T follicular helper cell (primary cell): ENCODE results near the gene IL20.

ENCODE experiments used
- DNase-seq: peaks from one replicate; pipeline ENCODE4 v3.0.0-alpha.2; 2020; ENCODE audit warnings: low read depth

The IL20 gene

DNA sequence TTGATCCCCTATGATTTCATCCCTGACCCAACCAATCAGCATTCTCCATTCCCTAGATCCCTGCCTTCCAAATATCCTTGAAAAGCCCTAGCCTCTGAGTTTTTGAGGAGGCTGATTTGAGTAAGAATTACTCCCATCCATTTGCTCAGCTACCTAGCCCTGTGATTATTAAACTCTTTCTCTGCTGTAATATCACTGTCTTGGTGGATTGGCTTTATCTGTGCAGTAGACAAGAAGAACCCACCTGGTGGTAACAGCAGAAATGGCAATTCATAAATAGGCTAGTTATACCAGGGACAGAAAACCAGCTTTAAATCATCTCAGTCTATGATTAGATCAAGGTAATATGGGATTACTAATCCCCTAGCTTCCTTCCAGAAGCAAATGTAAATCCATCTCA lies 13.0 kb downstream of the IL20 start:
- no peak for DNase-seq

DNA sequence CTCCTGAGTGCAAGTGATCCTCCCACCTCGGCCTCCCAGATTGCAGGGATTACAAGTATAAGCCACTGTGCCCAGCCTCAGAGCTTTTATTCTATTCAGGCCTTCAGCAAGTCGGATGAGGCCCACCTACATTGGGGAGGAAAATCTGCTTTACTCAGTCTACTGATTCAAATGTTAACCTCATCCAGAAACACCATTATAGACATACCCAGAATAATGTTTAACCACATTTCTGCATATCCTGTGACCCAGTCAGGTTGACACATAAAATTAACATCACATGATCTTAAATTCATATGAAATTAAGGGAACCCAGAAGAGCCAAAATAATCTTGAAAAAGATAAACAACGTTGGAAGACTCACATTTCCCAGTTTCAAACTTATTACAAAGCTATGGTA lies 14.9 kb downstream of the IL20 start:
- DNase-seq: no peak

DNA sequence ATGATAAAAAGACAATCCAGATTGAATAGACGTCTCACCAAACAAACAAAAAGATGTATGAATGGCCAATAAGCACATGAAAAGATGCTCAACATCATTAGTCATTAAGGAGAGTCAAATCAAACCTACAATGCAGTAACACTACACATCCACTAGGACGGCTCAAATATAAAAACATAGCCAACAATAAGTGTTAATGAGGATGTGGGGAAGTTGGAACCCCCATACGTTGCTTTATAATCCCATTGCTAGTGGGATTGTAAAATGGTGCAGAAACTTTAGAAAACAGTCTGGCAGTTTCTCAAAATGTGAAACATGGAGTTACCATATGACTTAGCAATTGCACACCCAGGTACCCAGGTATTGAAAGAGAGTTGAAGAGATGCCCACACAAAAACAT lies 17.1 kb downstream of the IL20 start:
- DNase-seq: no peak

DNA sequence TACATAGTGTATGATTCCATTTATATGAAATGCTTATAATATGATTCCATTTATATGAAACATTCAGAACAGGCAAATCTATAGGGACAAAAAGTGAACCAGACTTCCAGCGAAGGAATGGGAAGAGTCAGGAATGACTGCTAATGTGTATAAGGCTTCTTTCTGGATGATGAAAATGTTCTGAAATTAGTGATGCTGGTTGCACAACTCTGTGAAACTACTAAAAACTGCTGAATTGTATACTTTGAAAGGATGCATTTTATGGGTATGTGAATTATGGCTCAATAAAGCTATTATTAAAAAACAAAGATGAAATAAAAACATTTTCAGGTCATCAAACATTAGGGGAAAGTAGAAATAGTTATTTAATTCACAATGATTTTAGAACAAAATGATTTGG lies 17.7 kb downstream of the IL20 start:
- no peak for DNase-seq

DNA sequence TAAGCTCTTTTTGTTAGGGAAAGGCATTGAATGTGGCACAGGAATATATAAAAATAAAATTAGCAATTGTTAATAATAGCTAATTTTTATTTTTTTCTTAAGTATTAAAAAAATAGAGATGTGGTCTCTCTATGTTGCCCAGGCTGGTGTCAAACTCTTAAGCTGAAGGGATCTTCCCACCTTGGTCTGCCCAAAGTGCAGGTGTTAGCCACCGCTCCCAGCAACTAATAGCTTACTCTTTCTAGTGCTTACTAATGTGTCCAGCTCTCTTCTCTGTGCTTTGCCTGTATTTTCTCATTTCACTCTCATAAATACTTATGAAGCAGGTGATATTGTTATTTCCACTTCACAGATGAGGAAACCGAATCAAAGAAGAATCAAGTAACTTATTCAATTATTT lies 18.5 kb downstream of the IL20 start:
- no peak for DNase-seq

DNA sequence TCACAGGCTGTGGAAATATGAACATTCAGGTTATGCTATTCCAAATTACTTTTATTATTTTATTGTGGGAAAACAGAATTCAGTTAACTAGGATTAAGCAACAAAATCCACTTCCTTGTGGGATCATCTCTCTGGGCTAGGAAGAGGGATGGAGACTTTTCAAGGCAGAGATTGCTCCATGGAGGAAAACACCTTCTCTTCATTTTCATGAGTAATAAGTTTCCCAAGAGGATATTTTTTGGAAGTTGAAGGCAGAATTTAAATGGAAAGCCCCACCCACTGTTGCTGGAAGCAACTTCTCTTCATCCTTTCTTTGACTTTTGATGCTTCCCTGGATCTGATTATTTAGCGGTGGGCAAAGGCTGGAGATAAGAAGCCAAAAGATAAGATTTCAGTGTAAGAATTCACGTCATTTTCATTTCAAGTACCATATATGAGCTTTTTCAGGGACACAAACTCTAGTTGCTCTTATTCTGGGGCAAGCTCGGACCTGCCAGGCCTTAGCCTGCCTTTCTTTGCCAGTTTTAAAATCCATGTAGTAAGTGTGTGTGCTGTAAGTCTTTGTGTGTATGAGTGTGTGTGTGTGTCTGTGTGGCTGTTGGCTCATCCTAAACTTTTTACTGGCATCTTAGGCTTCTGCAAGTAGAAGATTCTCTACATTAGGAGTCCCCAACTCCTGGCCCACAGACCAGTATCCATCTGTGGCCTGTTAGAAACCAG lies 20.1 kb downstream of the IL20 start:
- DNase-seq: no peak

DNA sequence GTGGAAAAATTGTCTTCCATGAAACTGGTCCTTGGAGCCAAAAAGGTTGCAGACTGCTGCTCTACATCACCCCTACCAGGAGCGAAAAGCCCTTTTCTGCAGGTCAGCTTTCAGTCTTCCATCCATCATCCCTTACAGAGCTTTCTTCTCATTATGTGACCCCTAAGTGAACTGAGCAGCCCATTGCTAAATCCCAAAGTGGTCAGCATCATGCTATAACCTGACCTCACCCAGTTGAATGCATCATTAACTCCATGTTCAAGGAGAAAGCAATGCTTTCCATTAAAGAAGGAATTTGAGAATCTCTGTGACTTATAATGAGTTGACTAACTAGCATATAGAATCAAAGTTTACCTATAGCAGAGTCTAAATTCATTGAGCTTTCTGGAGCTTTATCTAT lies 21.4 kb downstream of the IL20 start:
- DNase-seq: no peak

DNA sequence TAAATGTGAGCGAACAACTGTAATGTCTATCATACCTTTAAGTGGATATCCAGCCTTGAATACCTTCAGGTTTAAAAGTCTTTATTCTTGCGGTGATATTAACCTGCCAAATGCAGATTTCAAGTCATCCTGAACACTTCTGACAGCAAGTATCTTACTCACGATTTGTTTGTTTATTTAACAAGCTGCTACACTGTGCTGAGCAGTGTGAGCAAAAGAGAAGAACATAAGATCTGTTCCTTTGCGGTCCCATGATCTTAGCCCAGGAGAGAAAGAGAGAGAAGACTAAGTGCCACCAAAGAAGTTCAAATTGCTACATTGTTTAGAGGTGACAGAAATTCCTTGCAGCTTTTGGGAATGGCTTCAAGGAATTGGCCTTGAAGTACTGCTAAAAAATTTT lies 22.3 kb downstream of the IL20 start:
- no peak for DNase-seq

DNA sequence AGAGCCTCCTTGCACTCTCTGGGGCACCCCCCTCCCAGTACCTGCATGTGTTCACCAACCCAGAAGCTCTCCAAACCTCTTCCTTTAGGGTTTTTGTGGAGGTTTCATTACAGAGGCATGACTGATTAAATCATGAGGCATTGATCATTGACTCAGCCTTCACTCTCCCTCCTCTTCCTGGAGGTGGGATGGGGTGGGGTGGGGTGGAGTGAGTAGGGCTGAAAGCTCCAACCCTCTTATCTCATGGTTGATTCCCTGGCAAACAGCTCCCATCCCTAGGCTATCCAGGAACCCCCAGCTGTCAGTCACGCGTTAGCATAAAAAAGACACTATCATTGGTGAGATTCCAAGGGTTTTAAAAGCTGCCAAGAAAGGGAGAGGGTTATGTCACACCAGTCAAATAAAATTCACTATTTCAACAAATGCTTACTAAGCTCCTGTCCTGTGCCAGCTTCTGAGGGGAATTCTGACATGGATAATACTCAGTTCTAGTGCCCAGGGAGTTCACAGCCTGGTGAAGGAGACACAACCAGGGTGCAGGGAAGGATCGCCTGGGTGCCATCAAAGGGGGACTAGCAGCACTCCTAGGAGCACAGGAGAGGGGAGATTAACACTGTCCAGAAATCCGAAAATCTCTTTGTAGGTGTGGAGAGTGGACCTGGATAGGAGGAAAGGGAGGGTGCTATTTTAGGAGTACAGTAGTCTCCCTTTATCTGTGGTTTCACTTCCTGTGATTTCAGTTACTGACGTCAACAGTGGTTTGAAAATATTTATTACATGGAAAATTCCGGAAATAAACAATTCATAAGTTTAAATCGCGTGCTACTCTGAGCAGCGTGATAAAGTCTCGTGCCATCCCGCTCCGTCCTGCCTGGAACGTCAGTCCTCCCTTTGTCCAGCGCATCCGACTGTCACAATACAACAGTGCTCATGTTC lies 25.0 kb downstream of the IL20 start:
- no peak for DNase-seq

DNA sequence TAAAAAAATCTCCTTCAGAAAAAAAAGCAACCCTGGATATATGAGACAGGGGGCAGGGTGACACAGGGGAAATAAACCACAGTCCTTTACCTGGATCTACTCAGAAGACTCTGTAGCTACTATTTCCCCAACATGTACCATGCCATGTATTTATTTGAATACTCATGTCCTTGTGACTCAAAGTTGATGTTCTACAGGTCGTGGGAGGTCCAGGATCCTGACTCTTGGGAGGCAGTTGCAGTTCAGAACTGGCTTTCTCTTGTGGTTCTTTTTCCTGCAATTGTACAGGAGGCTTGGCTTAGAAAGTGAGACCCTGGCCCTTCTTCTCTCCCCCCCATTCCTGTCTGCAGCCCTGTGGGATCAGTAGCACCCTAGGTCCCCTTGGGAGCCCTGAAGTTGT lies 26.0 kb downstream of the IL20 start:
- DNase-seq: no peak

DNA sequence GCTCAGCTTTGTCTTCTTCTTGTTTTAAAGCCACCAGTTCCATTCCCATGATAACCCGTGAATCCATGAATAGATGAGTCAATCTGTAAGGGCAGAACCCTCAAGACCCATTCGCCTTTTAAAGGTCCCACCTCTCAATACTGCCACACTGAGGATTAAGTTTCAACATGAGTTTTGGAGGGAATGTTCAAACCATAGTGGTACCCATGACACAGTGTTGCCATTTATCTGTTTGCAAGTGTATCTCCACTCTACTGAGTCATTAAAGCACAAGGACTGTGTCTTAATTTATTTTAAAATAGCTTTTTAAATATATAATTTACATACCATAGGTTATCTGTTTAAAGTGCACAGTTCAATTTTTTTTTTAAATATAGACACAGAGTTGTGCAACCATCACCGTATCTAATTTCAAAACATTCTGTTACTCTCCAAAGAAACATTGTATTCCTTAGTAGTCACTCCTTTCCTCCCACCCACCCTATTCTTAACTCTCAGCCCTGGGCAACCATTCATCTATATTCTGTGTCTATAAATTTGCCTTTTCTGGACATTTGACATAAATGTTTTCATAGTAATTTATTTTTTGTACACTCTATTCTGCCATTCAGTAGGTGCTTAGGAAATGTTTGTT lies 27.0 kb downstream of the IL20 start:
- no peak for DNase-seq

DNA sequence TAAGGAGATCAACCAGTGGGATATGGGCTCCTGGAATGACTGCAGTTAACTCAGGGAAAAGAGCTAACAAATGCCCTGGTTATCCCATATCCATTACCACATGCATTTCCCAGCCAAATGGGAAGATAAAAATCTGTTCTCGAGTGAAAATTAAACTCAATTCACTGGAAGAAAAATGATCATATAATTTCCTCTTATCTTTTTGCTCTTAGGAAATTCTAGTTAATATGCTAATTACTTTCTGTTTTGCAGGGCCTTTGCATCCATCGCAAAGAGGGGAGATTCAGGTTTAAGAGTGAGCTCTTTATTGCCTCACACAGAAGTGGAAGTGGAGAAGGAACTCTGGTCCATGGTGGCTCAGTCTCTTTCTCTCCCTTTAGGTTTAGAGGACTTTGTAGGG lies 28.0 kb downstream of the IL20 start:
- no peak for DNase-seq

DNA sequence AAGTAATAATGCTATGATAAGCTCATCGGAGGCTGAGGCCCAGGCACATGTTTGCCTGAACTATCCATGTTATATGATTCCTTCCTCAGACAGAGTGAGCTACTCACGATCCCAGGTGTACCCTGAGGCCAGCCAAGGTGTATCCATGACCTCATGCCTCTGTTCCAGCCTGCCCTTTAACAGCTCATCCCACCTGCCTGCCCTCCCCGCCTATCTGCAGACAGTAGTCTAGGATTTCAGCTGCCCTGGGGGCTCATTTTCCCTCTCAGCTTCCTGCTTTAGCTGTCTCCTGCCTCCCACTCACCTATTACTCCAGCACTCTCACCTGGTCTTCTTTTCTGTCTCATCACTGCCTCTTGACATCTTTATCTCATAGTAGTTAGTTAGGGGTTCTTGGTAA lies 29.9 kb downstream of the IL20 start:
- DNase-seq: no peak

DNA sequence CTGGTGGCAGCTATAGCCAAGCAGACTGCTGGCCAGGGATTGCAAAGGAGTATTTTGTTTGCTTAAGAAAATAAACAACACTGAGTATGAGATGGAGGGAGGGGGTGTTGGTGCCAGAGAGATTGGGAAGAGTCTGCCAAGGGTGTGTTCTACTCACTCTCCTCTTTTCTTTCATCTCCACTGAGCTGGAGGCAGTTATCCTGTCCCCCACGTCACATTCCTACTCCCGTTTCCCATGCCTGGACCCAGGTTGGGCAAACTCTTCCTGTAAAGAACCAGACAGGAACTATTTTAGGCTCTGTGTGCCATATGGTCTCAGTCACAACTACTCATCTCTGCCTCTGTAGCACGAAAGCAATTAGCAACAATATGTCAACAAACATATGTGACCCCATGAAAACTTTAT lies 30.4 kb downstream of the IL20 start:
- no peak for DNase-seq

DNA sequence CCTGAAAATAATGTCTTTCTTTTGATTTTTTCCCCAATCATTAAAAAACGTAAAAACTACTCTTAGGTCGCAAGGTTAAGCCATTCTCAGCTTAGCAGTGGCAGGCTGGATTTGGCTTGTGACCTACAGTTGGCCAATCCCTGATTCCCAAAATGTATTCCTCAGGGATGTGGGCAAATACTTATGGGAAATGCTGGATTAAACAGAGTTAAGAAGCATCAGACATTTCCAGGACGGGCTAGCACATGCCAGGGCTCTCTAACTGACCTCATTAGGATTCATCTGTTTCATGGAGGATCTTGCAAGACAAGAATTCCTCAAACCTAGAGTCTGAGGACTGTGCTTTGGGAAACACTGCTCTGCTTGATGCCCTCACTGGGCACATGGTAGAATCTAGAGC lies 30.8 kb downstream of the IL20 start:
- no peak for DNase-seq

DNA sequence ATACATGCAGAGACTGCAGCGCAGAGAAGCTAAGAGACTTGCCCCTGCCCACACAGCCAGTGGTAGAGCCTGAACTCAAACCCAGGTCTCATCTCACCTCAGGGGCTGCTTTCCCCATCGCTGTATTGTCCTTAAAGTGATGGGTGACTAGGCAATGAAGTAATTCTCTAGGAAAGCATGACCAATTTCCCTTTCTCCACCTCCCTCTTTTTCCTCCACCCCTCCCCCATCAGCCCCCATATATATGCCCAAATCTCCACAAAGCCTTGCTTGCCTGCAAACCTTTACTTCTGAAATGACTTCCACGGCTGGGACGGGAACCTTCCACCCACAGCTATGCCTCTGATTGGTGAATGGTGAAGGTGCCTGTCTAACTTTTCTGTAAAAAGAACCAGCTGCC lies 31.8 kb downstream of the IL20 start, which contains the start of gene IL24:
Gene IL24 (plus strand): TSS at position 269 of the 400 bp plus-strand sequence. CDS start 390 bp downstream, outside the sequence.
- no peak for DNase-seq

DNA sequence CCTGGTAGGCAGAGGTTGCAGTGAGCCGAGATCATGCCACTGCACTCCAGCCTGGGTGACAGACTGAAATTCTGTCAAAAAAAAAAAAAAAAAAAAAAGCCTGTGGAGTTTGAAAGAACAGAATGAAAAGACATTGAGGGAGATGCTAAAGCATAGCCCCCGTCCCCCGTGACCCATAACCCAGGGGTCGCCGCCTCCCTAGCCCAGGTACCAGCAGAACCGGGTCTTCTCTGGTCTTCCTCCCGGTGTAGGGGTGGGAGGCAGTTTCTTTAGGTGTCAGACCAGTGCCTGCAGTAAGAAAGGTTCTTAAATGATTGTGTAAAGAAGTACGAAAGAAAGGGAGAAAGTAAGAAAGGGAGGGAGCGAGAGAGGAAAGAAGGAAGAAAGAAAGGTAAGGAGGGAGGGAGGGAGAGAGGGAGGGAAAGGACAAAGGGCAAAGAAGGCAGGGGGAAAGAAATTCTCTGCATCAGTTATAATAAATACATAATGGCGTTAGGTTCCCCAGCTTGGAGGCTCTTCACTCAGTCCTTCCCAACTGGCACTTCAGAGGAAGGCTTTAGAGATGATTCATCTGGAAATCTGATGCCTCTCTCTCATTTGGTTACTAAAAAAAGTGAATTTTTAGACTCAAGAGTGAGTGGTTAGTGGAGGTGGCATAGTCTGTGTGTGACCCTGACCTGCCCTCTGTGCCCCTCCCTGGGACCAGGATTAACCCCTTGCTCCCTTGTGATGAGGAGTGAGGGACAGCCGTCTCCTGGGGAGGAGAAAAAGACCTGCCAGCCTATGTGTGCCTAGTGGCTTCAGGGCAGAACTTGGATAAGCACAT lies 32.9 kb downstream of the IL20 start:
- DNase-seq: no peak

DNA sequence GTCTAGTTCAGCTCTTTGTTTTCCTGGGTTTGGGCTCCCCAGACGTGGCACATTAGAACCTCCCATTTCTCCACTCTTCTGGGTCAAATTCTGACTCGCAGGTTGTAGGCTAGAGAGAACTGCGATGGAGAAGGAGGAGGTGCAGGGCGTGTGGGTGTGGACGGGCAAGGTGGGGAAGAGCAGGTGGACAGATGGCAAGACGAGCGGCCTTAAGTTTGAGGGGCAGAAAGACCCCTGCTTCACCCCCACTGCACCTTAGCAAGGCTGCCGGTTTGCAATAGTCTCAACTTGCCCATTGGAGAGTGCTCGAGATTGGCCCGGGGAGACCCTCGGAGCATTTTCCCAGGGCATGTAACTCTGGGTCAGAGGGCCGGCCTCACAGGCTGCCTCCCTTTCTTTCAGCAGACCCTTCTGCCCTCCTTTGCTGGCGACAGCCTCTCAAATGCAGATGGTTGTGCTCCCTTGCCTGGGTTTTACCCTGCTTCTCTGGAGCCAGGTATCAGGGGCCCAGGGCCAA lies 33.5 kb downstream of the IL20 start:
- DNase-seq: no peak

DNA sequence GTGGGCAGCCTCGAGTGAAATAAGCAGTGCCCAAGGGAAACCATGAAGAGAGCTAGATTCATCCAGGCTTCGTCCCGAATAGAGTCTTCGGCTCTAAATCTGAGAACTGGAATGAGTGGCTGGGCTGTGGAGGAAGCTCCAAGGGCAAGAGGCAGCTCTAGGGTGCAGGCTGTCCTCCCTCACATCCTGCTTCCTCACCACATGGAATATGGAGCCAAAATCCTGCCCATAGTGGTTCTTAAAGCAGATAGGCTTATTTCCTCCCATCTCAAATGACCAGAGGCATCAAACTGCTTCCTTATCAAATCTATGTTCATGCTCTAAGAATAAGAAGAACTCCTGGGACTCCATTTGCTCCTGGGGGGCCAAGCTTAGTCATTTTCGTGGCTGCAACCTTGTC lies 34.3 kb downstream of the IL20 start:
- no peak for DNase-seq

DNA sequence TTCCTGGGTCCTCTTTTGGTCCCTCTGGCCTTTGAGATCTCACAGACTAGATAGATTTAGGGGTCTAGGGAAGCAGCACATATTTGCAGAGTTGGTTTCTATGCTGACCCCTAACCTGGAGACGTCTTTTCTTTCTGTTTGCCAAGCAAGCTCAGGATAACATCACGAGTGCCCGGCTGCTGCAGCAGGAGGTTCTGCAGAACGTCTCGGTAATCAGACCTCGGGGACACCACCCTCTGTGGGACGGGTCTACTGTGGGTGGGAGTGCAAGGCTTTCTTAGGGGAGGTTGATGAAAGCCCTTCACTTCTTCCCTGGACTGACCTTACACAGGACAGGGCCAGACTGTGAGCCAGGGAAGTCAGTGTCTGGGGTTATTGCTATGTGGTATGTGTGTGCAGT lies 34.7 kb downstream of the IL20 start:
- no peak for DNase-seq

DNA sequence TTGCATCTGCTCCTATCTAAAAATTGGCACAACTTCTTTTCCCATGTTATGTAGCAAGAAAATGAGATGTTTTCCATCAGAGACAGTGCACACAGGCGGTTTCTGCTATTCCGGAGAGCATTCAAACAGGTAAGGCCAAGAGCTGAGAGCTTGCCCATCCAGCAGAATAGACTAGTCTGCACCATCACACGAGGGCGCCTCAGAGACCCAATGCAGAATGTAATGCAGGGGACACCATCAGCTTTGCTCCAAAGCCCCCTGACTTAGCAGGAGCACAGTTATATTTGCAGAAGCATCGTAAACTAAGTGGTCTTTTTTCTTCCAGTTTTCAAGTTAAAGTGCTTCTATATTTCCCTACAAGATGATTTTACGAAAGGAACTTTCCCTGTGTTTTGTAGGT lies 36.5 kb downstream of the IL20 start:
- DNase-seq: no peak

DNA sequence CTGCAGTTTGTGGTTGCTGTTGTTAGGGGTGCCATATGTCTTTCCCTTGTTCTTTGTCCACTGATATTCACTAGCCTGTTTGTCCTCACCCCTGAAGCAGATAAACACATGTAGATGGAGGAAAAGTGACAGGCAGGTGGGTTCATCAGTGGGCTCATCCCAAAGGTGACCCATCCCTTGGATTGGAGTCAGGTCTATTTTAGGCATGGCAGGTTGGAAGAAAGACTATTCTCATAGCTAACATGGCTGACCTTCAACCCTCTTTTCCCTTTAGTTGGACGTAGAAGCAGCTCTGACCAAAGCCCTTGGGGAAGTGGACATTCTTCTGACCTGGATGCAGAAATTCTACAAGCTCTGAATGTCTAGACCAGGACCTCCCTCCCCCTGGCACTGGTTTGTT lies 37.3 kb downstream of the IL20 start:
- no peak for DNase-seq
